Posterior cingulate gyrus (tissue), 11 donors: ENCODE data around the gene GALNT8.
"Not testable (repeated sequence)": the region's sequence is repeated elsewhere in the genome, so short reads cannot be mapped to it uniquely, and the experiment has no call there.

Experiments used
- DNase-seq, 10 donors: peaks; one replicate each; pipeline versions ENCODE4 v3.0.0 to v3.0.0-alpha.2; 2020 to 2021; ENCODE audit warnings: mixed read lengths in 3 of 10
- intact Hi-C: fragments of 100-400 bp; cut with DNase I; formaldehyde crosslinking; loops from one replicate; pipeline ENCODE4 v1.15.1; 2023

The GALNT8 gene

GRCh38 chr12:4742416-4742970 lies 22.3 kb downstream of the GALNT8 start:
- DNase-seq, result no peak
- intact Hi-C loops, result no loop called here

DNA sequence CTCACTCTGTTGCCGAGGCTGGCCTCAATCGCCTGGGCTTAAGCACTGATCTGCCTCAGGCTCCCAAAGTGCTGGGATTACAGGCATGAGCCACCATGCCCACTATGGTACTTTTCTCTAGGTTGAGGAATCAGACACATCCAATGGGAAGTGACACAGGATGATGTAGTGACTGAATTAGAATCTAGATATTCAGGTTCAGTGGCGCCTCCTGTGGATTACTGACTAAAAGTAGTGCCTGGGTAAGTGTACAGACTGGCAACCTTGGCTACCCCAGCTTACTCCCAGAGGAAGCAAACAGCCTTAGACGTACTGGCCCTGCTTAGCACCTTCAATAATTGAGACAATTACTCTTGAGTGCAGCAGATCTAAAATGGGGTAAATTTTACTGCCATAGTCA lies 22.8 kb downstream of the GALNT8 start:
- no peak for DNase-seq
- intact Hi-C loops, result no loop called here

- intact Hi-C loops, result no loop called here
- DNase-seq, result no peak
These were observed 24.5 kb downstream of the GALNT8 start for GRCh38 chr12:4744709-4745108.

- no peak for DNase-seq
- intact Hi-C loops, result no loop called here
These were observed 25.0 kb downstream of the GALNT8 start for GRCh38 chr12:4745249-4745648.

GRCh38 chr12:4751654-4752053 lies 31.5 kb downstream of the GALNT8 start:
- intact Hi-C loops, DNase-seq: not testable (repeated sequence)

DNA sequence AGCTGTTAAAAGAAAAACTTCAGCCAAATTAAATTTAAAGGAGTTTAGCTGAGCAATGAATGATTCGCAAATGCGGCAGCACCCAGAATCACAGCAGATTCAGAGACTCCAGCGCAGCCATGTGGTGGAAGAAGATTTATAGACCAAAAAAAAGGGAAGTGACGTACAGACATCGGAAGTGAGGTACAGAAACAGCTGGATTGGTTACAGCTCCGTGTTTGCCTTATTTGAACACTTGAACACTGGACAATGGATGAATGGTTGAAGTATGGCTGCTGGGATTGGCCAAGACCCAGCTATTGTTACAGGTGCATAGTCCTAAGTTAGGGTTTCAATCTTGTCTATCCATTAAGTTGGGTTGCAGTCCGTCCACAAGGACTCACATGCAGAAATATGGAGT lies 42.6 kb downstream of the GALNT8 start:
- intact Hi-C loops, result no loop called here
- DNase-seq, result no peak

GRCh38 chr12:4763549-4763948 lies 43.3 kb downstream of the GALNT8 start:
- DNase-seq, result no peak
- intact Hi-C loops, result no loop called here

- DNase-seq, result no peak
- intact Hi-C loops, result no loop called here
These were observed 46.2 kb downstream of the GALNT8 start for GRCh38 chr12:4766445-4766844.

GRCh38 chr12:4767186-4767585 lies 47.0 kb downstream of the GALNT8 start:
- intact Hi-C loops, result no loop called here
- no peak for DNase-seq

DNA sequence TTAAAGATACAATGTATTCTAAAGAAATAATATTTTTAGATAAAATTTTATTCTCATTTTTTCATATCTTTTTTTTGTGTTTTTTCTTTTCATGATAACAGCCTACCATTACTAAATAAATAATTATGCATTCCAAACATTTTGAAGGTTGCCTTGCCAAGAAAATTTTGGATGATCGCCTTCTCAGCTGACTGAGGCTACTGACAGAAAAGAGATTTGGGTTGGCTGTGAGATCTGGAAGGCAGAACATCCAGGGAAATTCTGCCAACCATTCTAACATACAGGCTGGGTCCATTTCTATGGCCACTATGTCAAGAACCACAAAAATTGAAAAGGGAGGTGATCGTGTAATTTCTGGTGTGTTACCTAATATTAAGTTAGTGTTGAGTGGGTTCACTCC lies 48.1 kb downstream of the GALNT8 start:
- intact Hi-C loops, result no loop called here
- no peak for DNase-seq

DNA sequence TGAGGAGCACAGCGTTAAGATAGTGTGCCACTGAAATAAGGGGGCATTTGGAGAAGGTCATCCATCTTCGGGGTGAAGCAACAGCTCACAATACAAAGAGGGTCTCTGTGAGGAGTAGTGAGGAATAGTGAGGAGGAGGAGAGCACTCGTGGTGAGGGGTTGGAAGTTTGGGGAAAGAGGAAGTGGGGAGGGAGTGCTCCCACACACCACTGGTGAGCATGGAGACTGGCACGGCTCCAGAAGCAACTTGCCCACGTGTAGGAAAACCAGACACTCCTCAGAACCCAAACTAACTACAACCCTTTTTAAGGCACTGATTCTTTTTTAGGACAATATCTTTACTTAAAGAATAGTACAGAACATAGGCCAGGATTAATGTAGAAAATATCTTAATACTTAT lies 48.9 kb downstream of the GALNT8 start:
- DNase-seq, result no peak
- intact Hi-C loops, result no loop called here

- intact Hi-C loops, result no loop called here
These were observed 51.2 kb downstream of the GALNT8 start for GRCh38 chr12:4771172-4771959.

DNA sequence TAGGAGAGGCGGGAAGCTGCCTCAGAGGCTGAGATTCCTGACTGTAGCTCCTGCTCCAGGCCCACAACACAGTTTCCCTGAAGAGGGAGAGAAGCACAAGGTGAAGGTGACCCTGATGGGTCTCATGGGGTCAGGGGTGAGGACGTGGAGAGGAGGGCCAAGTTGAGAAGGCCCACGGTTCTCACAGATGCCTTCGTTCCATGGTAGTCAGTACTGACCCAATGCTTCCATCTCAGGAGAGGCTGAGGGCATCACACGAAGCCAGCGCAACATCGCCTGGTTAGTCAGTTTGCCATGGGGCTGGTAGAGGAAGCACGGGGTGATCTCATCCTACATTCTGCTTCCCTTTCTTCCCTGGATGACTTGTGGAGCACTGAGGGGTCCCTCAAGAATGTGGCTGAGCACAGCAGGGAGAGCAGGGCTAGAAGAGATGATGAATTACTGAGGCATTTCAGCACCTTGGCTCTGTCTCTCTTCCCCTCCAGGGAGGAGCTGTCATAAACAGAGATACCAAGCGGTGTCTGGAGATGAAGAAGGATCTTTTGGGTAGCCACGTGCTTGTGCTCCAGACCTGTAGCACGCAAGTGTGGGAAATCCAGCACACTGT lies 51.9 kb downstream of the GALNT8 start:
- DNase-seq, result no peak
- intact Hi-C loops, result no loop called here

More at GRCh38 chr12:4771172-4771959, 51.2 kb downstream of the GALNT8 start:
- DNase-seq, result no peak

DNA sequence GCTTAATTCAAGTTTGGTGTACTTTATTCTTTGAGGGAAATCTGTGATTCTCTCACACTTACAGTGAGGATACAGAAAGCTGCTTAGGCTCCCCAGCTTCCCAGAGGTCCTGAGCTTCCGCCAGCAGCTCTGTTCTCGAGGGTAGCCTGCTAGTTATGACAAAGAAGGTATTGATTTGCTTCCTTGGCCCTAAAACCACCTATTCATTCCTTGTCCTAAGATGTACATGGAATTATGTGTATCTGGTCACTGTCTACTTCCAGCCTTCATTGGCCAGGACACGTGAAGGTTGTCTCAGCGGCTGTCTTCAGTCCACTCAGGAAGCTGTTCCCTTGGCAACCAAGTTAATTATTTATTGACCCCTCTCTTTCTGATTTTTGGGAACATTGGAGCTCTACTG lies 55.7 kb downstream of the GALNT8 start:
- intact Hi-C loops, result no loop called here
- DNase-seq, result no peak

GRCh38 chr12:4779749-4780148 lies 59.5 kb downstream of the GALNT8 start:
- DNase-seq, result no peak
- intact Hi-C loops, result no loop called here

GRCh38 chr12:4780641-4781611 lies 60.7 kb downstream of the GALNT8 start:
- DNase-seq, result peak in 8 of 10 donors; percentile 24 to 89 (median 54)
- intact Hi-C loops, result no loop called here

DNA sequence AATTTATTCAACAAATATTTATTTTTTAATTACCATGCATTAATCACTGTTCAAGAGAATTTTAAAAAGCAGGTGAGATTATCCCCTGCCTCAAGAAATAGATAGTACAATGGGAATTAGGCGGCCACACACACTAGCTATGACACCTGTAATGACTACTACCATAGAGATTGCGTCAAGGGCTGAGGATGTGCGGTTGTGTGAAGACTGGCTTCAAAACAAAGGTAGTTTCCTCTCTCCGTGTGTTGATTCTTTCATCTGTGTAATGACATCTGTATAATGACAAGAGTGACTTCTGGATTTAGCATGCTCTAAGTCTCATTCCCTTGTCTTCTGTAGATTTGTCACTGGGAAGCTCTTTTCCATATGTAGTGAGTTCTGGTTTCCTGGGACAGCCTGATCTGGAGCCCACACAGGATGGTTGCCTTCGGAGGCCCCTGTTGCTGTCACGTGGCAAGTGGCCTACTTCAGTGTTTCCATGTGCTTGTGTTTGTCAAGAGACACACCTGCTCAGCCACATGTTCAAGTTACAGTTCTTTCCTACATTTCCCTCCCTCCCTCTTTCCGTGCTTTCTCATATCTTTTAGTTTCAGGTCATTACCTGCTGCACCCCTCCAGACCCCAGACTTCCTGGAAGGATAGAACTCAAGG lies 64.3 kb downstream of the GALNT8 start:
- no peak for DNase-seq
- intact Hi-C loops, result no loop called here

DNA sequence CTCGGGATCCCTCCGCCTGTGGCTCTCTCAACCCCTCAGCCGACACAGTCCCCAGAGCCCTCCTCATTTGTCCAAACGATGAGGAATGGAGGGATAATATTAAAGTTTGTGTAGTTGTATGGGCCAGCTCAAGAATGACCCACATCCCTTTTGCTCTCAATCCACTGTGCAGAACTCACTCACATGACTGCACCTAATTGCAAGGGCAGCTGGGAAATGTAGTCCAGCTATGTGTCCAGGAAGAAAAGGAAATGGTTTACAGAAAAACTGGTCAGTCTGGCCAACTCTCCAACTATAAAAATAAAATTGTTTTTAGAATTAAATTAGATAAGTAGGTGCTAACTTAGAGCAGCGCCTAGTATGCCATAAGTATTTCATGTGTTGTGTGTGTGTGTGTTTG lies 66.6 kb downstream of the GALNT8 start:
- intact Hi-C loops, result no loop called here
- no peak for DNase-seq

GRCh38 chr12:4787965-4788364 lies 67.8 kb downstream of the GALNT8 start:
- intact Hi-C loops, result no loop called here
- no peak for DNase-seq

GRCh38 chr12:4789776-4790175 lies 69.6 kb downstream of the GALNT8 start:
- no peak for DNase-seq
- intact Hi-C loops, result no loop called here
